ENCODE data around the gene SVIL. TPM values are rescaled to one million over a fixed set of nuclear protein-coding genes. Genes with fewer than 3 reads are reported as not detected.

The SVIL gene
- total and polyA plus RNA-seq, 2 of the 13 experiments (the other 11 are each of a cell fraction or from before 2014, with no cell fraction given), result 3.9 to 12.1 TPM

GRCh38 chr10:29619241-29619669 is 15.5 kb downstream of the SVIL start (continued):
- TF ChIP-seq, protein P1, sequence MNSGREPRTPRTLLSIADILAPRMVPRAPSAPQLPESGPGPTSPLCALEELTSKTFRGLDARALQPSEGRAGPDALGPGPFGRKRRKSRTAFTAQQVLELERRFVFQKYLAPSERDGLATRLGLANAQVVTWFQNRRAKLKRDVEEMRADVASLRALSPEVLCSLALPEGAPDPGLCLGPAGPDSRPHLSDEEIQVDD (CRISPR knock-in tag; IDR thresholded peaks at IDR 0.05; ENCODE audit: borderline replicate concordance), result no peak
- TF ChIP-seq, protein P2, sequence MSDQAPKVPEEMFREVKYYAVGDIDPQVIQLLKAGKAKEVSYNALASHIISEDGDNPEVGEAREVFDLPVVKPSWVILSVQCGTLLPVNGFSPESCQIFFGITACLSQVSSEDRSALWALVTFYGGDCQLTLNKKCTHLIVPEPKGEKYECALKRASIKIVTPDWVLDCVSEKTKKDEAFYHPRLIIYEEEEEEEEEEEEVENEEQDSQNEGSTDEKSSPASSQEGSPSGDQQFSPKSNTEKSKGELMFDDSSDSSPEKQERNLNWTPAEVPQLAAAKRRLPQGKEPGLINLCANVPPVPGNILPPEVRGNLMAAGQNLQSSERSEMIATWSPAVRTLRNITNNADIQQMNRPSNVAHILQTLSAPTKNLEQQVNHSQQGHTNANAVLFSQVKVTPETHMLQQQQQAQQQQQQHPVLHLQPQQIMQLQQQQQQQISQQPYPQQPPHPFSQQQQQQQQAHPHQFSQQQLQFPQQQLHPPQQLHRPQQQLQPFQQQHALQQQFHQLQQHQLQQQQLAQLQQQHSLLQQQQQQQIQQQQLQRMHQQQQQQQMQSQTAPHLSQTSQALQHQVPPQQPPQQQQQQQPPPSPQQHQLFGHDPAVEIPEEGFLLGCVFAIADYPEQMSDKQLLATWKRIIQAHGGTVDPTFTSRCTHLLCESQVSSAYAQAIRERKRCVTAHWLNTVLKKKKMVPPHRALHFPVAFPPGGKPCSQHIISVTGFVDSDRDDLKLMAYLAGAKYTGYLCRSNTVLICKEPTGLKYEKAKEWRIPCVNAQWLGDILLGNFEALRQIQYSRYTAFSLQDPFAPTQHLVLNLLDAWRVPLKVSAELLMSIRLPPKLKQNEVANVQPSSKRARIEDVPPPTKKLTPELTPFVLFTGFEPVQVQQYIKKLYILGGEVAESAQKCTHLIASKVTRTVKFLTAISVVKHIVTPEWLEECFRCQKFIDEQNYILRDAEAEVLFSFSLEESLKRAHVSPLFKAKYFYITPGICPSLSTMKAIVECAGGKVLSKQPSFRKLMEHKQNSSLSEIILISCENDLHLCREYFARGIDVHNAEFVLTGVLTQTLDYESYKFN (CRISPR knock-in tag; conservative IDR thresholded peaks at IDR 0.05), result no peak
- TF ChIP-seq ZNF768 (CRISPR knock-in tag; IDR thresholded peaks at IDR 0.05), result no peak
- TF ChIP-seq CCDC6 (CRISPR knock-in tag; IDR thresholded peaks at IDR 0.05), result no peak
- TF ChIP-seq ZBTB39 (CRISPR knock-in tag; IDR thresholded peaks at IDR 0.05), result no peak
- TF ChIP-seq, protein P3, sequence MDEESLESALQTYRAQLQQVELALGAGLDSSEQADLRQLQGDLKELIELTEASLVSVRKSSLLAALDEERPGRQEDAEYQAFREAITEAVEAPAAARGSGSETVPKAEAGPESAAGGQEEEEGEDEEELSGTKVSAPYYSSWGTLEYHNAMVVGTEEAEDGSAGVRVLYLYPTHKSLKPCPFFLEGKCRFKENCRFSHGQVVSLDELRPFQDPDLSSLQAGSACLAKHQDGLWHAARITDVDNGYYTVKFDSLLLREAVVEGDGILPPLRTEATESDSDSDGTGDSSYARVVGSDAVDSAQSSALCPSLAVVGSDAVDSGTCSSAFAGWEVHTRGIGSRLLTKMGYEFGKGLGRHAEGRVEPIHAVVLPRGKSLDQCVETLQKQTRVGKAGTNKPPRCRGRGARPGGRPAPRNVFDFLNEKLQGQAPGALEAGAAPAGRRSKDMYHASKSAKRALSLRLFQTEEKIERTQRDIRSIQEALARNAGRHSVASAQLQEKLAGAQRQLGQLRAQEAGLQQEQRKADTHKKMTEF (CRISPR knock-in tag; IDR thresholded peaks at IDR 0.05), result no peak
- TF ChIP-seq, protein P4, sequence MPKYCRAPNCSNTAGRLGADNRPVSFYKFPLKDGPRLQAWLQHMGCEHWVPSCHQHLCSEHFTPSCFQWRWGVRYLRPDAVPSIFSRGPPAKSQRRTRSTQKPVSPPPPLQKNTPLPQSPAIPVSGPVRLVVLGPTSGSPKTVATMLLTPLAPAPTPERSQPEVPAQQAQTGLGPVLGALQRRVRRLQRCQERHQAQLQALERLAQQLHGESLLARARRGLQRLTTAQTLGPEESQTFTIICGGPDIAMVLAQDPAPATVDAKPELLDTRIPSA (CRISPR knock-in tag; IDR thresholded peaks at IDR 0.05; ENCODE audit: borderline replicate concordance), result no peak
- TF ChIP-seq, protein P5, sequence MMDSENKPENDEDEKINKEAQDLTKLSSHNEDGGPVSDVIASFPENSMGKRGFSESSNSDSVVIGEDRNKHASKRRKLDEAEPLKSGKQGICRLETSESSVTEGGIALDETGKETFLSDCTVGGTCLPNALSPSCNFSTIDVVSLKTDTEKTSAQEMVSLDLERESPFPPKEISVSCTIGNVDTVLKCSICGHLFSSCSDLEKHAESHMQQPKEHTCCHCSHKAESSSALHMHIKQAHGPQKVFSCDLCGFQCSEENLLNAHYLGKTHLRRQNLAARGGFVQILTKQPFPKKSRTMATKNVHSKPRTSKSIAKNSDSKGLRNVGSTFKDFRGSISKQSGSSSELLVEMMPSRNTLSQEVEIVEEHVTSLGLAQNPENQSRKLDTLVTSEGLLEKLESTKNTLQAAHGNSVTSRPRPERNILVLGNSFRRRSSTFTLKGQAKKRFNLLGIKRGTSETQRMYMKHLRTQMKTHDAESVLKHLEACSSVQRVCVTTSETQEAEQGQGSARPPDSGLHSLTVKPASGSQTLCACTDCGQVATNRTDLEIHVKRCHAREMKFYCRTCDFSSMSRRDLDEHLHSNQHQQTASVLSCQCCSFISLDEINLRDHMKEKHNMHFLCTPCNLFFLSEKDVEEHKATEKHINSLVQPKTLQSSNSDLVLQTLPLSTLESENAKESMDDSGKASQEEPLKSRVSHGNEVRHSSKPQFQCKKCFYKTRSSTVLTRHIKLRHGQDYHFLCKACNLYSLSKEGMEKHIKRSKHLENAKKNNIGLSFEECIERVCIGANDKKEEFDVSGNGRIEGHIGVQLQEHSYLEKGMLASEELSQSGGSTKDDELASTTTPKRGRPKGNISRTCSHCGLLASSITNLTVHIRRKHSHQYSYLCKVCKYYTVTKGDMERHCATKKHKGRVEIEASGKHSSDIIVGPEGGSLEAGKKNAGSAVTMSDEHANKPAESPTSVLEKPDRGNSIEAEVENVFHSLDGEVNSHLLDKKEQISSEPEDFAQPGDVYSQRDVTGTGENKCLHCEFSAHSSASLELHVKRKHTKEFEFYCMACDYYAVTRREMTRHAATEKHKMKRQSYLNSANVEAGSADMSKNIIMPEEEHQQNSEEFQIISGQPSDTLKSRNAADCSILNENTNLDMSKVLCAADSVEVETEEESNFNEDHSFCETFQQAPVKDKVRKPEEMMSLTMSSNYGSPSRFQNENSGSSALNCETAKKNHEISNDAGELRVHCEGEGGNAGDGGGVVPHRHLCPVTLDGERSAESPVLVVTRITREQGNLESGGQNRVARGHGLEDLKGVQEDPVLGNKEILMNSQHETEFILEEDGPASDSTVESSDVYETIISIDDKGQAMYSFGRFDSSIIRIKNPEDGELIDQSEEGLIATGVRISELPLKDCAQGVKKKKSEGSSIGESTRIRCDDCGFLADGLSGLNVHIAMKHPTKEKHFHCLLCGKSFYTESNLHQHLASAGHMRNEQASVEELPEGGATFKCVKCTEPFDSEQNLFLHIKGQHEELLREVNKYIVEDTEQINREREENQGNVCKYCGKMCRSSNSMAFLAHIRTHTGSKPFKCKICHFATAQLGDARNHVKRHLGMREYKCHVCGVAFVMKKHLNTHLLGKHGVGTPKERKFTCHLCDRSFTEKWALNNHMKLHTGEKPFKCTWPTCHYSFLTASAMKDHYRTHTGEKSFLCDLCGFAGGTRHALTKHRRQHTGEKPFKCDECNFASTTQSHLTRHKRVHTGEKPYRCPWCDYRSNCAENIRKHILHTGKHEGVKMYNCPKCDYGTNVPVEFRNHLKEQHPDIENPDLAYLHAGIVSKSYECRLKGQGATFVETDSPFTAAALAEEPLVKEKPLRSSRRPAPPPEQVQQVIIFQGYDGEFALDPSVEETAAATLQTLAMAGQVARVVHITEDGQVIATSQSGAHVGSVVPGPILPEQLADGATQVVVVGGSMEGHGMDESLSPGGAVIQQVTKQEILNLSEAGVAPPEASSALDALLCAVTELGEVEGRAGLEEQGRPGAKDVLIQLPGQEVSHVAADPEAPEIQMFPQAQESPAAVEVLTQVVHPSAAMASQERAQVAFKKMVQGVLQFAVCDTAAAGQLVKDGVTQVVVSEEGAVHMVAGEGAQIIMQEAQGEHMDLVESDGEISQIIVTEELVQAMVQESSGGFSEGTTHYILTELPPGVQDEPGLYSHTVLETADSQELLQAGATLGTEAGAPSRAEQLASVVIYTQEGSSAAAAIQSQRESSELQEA (CRISPR knock-in tag; IDR thresholded peaks at IDR 0.05; ENCODE audit: not compliant biosample characterization), result no peak
- no peak for TF ChIP-seq CBX2 (IDR thresholded peaks at IDR 0.05; ENCODE audit: low read depth, low read length)
- no peak for TF ChIP-seq CBX2 (CRISPR knock-in tag; IDR thresholded peaks at IDR 0.05; ENCODE audit: low read depth)
- no peak for TF ChIP-seq DDIT3 (CRISPR knock-in tag; IDR thresholded peaks at IDR 0.05)
- no peak for TF ChIP-seq ZNF792 (CRISPR knock-in tag; IDR thresholded peaks at IDR 0.05)
